ENCODE data around the gene NRTN. TPM values are rescaled to one million over a fixed set of nuclear protein-coding genes. Genes with fewer than 3 reads are reported as not detected.

The NRTN gene
- total RNA-seq, 1 experiment from 2014 or later, result 4.6 TPM

GRCh38 chr19:5793188-5793587, 11.7 kb upstream of the NRTN start:
- H3K27ac Mint-ChIP-seq, result peak overlapping the region in 1 of 3 experiments; percentile 7; a peak in 2 of 7 replicates
- no peak overlapping the region for H3T11ph ChIP-seq (ENCODE audit: low read length)
- no peak overlapping the region for H2BK12ac ChIP-seq (ENCODE audit: insufficient read length, low read depth, low read length)

More at GRCh38 chr19:5793188-5793587, 11.7 kb upstream of the NRTN start:
- H2BK120ac ChIP-seq (ENCODE audit: low read depth, low read length, poor library complexity, severe bottlenecking), result no peak overlapping the region
- no peak for DNase-seq
- H3K27ac ChIP-seq (ENCODE audit: insufficient read length, low read depth, low read length), result no peak overlapping the region
- H2AK5ac ChIP-seq (ENCODE audit: insufficient read length, low read length), result no peak overlapping the region
- peaks cover 0 to 8% of the 10 kb centered on the region in 2 experiments; a peak in 3 of 4 replicates for H3K4me1 Mint-ChIP-seq
- H3K9me3 Mint-ChIP-seq, result no peaks in the 10 kb centered on the region; a peak in 2 of 5 replicates
- H3K79me1 ChIP-seq (ENCODE audit: insufficient read depth, low read depth, low read length, poor library complexity, severe bottlenecking), result no peaks in the 10 kb centered on the region
- no peaks in the 10 kb centered on the region for H3K79me2 ChIP-seq (ENCODE audit: insufficient read depth, low read length)
- H3K4me2 ChIP-seq (ENCODE audit: insufficient read depth, insufficient read length, low read length), result no peak overlapping the region
- no peaks in the 10 kb centered on the region for H3K4me1 ChIP-seq (ENCODE audit: insufficient read depth, low read length)
- H4K5ac ChIP-seq (ENCODE audit: insufficient read length, low read depth, low read length), result no peak overlapping the region
- H3K27me3 Mint-ChIP-seq (ENCODE audit: low read depth), result peaks cover 2% of the 10 kb centered on the region
- no peak overlapping the region for H4K91ac ChIP-seq (ENCODE audit: insufficient read length, low read depth, low read length)
- H3K9ac ChIP-seq (ENCODE audit: extremely low read depth, insufficient read length, low read length), result no peak overlapping the region
- H2BK15ac ChIP-seq (ENCODE audit: low read depth, low read length), result no peak overlapping the region
- no peak overlapping the region for H3K56ac ChIP-seq (ENCODE audit: insufficient read length, low read depth, low read length)
- H3K14ac ChIP-seq (ENCODE audit: insufficient read depth, low read length), result no peak overlapping the region
- H3K9me3 ChIP-seq (ENCODE audit: control insufficient read depth, low read depth, low read length), result no peaks in the 10 kb centered on the region
- WGBS (ENCODE audit: extremely low coverage, insufficient read length, low lambda C conversion rate), result no CpG with 5 or more reads among the region's 3 CpGs
- H3K23me2 ChIP-seq (ENCODE audit: insufficient read length, low read depth, low read length, poor library complexity, severe bottlenecking), result no peaks in the 10 kb centered on the region
- H3K36me3 Mint-ChIP-seq (ENCODE audit: insufficient read depth in 1 of 3, low read depth in 3 of 3), result peaks cover 8 to 20% (median 19%) of the 10 kb centered on the region in 3 experiments
- no peaks in the 10 kb centered on the region for H4K20me1 ChIP-seq (ENCODE audit: control insufficient read depth, insufficient read depth, insufficient read length)
- H3K4ac ChIP-seq (ENCODE audit: low read depth, low read length), result no peak overlapping the region
- no peaks in the 10 kb centered on the region for H3K27me3 ChIP-seq (ENCODE audit: insufficient read depth, low read length)
- H3K23ac ChIP-seq (ENCODE audit: insufficient read length, low read depth, low read length), result no peak overlapping the region
- TF ChIP-seq CTCF (conservative IDR thresholded peaks at IDR 0.05), result no peak
- H4K8ac ChIP-seq (replicated peaks; ENCODE audit: insufficient read length, low read depth, low read length), result no peak overlapping the region
- H3K18ac ChIP-seq (ENCODE audit: insufficient read length, low read depth, low read length), result no peak overlapping the region
- no peak overlapping the region for H2AFZ ChIP-seq (ENCODE audit: low read length)
- H2BK5ac ChIP-seq (ENCODE audit: insufficient read length, low read length), result no peak overlapping the region
- H3K4me3 Mint-ChIP-seq, result 0 out of 5 replicates have a peak overlapping the region, but pooled peaks of 1 of the 2 experiments have one; percentile 4
- H2BK20ac ChIP-seq (ENCODE audit: low read depth, low read length, poor library complexity, severe bottlenecking), result no peak overlapping the region

Measured in H9 (cell line).